Embryonic facial prominence (tissue), 1 donor: ENCODE data around the gene UACA.
"Not testable (repeated sequence)": the region's sequence is repeated elsewhere in the genome, so short reads cannot be mapped to it uniquely, and the experiment has no call there.

ENCODE experiments used
- DNase-seq: peaks from one replicate; pipeline ENCODE4 v3.0.0-alpha.2; 2016; ENCODE audit errors: extremely low spot score

The UACA gene

GRCh38 chr15:70757627-70758026, 5.7 kb downstream of the UACA start:
- no peak for DNase-seq

- no peak for DNase-seq
These were observed 8.5 kb downstream of the UACA start for GRCh38 chr15:70754862-70755261.

GRCh38 chr15:70753101-70753829, 10.1 kb downstream of the UACA start:
- no peak for DNase-seq

DNA sequence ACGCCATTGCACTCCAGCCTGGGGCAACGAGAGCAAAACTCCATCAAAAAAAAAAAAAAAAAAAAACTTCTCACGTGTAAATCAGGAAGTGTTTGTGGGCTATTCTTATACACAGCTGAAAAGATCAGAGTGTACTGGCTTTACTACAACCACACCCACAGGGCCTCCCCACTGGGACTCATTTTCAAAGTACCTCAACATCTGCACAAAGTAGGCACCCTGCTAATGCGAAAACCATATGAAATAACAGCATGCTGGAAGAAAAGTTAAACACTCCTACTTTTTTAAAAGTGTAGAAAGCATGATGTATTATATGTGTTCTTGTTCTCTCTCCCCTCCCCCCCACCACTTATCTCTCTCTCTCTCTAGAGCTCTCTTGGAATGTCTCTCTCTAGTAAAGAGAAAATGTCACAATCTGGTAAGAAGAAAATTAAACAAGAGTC, 11.1 kb downstream of the UACA start:
- no peak for DNase-seq

- no peak for DNase-seq
These were observed 13.0 kb downstream of the UACA start for GRCh38 chr15:70750203-70750869.

DNA sequence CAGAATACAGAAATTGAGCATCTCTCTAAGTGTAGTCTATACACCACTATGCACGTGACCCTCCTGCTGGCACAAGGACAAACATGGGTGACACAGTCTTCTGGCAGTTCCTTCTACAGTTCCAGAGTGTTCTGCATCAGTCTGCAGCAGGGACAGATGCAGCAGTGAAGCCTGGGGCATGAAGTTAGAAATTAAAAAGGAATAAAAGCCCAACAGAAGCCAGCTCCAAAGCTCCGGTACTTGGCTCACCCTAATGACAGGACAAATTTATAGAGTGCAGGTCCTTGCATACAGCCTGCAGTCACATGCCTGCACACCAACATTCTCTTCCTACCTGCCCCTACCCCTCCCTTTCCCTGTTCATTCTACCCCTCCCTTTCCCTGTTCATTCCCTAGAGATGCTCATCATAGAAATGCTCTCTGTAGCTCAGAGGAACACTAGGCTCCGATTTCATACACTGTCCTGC, 15.0 kb downstream of the UACA start:
- DNase-seq, result no peak

- not testable (repeated sequence) for DNase-seq
These were observed 16.8 kb downstream of the UACA start for GRCh38 chr15:70746598-70746997.

DNA sequence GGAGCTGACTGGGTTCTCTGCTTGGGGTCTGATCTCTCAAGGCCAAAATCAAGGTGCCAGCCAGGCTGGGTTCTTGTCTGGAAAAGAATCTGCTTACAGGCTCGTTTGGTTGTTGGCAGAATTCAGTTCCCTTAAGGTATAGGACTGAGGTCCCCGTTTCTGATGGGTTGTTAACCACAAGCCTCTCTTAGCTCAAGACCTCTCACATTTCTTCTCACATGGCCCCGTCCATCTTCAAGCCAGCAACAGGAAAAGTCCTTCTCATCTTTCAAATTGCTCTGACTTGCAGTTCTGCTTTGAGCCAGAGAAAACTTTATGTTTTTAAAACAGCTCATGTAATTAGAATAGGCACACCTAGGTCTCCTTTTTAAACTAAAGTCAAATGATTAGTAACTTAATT, 20.4 kb downstream of the UACA start:
- DNase-seq, result no peak

- no peak for DNase-seq
These were observed 21.6 kb downstream of the UACA start for GRCh38 chr15:70741677-70742293.

DNA sequence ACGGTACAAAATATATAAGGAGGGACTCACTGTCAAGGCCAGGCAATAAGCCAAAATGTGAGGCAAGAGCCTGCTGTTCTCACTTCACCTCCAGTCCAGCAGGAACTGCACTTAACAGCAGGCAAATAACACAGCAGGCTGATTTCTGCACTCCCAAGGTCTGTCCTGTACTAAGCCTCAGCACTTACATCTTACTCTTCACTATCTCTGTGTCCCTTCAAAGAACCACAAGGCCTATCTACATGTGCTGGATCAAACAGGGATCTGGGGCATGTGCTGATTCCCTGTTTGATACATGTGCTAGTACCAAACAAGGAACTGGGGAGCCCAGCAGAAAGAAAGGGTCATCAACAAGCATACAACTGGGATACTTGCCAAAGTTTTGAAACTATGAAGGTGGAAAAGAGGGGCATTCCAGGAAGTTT, 22.2 kb downstream of the UACA start:
- DNase-seq, result no peak

- not testable (repeated sequence) for DNase-seq
These were observed 28.3 kb downstream of the UACA start for GRCh38 chr15:70735040-70735439.

- no peak for DNase-seq
These were observed 34.2 kb downstream of the UACA start for GRCh38 chr15:70729164-70729563.

GRCh38 chr15:70726753-70727152, 36.6 kb downstream of the UACA start:
- no peak for DNase-seq

DNA sequence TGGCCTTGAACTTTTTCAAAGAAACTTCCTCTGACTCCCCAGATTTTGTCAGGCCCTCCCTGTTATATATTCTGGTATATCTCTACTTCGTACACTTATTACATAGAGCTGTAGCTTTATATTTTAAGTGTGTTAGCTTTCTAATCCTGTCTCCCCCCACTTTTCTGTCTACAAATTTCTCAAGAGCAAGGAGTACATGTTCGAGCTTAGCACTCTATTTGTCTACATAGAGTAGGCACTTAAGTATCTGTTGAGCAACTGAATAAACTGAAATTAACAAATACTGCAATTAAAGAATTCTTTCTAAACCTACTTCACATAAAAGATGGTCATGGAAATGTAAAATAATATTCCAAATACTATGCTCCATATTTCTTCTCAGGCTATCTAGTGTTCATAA, 39.4 kb downstream of the UACA start:
- no peak for DNase-seq

- DNase-seq, result no peak
These were observed 40.3 kb downstream of the UACA start for GRCh38 chr15:70723122-70723422.

- DNase-seq, result peak; percentile 32
These were observed 40.9 kb downstream of the UACA start for GRCh38 chr15:70722266-70723121.

DNA sequence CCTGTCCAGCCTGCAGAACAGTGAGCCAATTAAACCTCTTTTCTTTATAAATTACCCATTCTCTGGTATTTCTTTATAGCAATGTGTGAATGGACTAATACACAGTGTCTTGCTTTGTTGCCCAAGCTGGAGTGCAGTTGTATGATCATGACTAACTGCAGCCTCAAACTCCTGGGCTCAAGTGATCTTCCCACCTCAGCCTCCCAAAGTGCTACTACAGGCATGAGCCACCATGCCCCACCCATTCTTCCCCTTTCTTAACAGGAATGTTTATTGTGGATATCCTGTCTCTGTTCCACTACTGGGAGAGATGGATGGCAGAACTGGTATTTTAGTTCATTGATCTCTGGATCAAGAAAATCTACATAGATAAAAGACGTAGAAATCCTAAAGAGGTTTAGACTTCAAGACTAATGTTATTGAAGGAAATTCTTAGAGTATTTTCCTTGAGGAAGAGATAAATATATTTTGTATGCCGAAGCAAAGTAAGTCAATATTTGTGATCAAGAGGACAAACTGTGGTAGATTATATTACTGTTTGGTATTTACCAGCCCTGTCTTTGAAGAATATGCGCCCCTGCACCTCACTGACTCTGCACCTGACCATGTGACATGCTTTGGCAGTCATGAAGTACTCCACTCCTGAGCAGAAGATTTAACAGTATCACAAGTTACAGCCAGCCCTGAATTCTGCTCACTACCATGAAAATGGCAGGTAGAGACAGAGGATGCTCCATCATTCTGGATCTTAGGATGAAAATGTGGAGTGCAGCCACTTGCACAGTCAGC, 42.9 kb downstream of the UACA start:
- DNase-seq, result no peak

DNA sequence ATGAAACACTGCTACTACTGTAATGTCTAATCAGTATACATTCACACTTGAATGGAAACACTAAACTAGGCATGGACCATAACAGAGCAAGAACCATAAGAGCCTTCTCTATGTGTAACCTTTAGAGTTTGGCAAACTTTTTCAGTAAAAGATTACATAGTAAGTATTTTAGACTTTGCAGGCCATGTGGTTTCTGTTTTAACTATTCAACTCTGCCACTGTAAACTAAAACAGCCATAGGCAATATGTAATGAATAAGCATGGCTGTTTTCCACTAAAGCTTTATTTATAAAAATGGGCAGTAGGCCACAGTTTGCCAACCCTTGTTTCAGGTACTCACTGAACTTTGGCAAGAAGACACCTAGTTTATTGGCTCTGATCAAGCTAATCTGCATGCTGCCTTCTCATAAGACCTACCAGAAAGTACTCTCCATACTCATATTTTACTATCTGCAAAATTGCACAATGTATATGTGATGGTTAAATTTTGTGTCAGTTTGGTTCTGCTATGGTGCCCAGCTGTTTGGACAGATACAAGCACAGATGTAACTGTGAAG, 46.0 kb downstream of the UACA start:
- no peak for DNase-seq

GRCh38 chr15:70715840-70716485, 47.4 kb downstream of the UACA start:
- DNase-seq, result no peak

DNA sequence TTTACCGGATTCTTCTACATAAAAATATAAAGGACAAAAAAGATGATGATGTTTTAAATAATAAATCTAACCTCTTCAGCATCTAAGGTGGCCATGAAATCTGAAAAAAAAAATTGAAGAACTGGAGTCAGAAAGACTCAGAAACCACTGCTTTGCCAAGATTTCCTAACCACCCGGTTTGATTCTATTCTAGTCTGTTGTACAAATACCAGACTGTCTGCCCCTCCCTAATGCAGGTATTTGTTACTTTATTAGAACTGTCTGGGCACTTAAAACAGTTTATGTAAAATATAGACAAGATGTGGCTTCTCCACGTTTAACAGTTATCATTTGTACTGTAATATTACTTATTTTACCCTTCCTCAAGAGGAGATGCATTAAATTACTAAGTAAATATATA, 48.8 kb downstream of the UACA start:
- no peak for DNase-seq
